ENCODE measurements around the gene ROR1.

Gene ROR1

GRCh38 chr1:63743781-63744180 lies 30.0 kb upstream of the ROR1 start:
- Histone ChIP-seq H3K4me3 (ENCODE audit: low read depth, low read length) (no peak overlapping the region), H3K9ac (ENCODE audit: low read depth, low read length) (no peak overlapping the region), H3K9me3 (ENCODE audit: control insufficient read depth, insufficient read depth, low read length) (no peaks in the 10 kb centered on the region), H3K4me1 (ENCODE audit: control insufficient read depth, insufficient read depth, low read length) (peaks cover 2% of the 10 kb centered on the region), H3K27me3 (ENCODE audit: control insufficient read depth, insufficient read depth, low read length) (peaks cover 4% of the 10 kb centered on the region), H3K36me3 (ENCODE audit: control insufficient read depth, insufficient read depth, low read length) (no peaks in the 10 kb centered on the region)

GRCh38 chr1:63746129-63746864 lies 27.5 kb upstream of the ROR1 start:
- Histone ChIP-seq H3K4me1 (ENCODE audit: control insufficient read depth, insufficient read depth, low read length) (peaks cover 2% of the 10 kb centered on the region), H3K27me3 (ENCODE audit: control insufficient read depth, insufficient read depth, low read length) (peaks cover 4% of the 10 kb centered on the region), H3K9me3 (ENCODE audit: control insufficient read depth, insufficient read depth, low read length) (no peaks in the 10 kb centered on the region), H3K9ac (ENCODE audit: low read depth, low read length) (no peak overlapping the region), H3K4me3 (ENCODE audit: low read depth, low read length) (no peak overlapping the region), H3K36me3 (ENCODE audit: control insufficient read depth, insufficient read depth, low read length) (no peaks in the 10 kb centered on the region)

GRCh38 chr1:63747445-63747844 lies 26.4 kb upstream of the ROR1 start:
- H3K36me3 ChIP-seq (ENCODE audit: control insufficient read depth, insufficient read depth, low read length): no peaks in the 10 kb centered on the region
- no peak overlapping the region for H3K4me3 ChIP-seq (ENCODE audit: low read depth, low read length)
- peaks cover 4% of the 10 kb centered on the region for H3K27me3 ChIP-seq (ENCODE audit: control insufficient read depth, insufficient read depth, low read length)
- no peak overlapping the region for H3K9ac ChIP-seq (ENCODE audit: low read depth, low read length)
- H3K9me3 ChIP-seq (ENCODE audit: control insufficient read depth, insufficient read depth, low read length): no peaks in the 10 kb centered on the region
- peaks cover 2% of the 10 kb centered on the region for H3K4me1 ChIP-seq (ENCODE audit: control insufficient read depth, insufficient read depth, low read length)

- H3K27me3 ChIP-seq (ENCODE audit: control insufficient read depth, insufficient read depth, low read length): peaks cover 4% of the 10 kb centered on the region
- no peak overlapping the region for H3K4me3 ChIP-seq (ENCODE audit: low read depth, low read length)
- H3K9ac ChIP-seq (ENCODE audit: low read depth, low read length): no peak overlapping the region
- no peaks in the 10 kb centered on the region for H3K9me3 ChIP-seq (ENCODE audit: control insufficient read depth, insufficient read depth, low read length)
- peaks cover 2% of the 10 kb centered on the region for H3K4me1 ChIP-seq (ENCODE audit: control insufficient read depth, insufficient read depth, low read length)
- H3K36me3 ChIP-seq (ENCODE audit: control insufficient read depth, insufficient read depth, low read length): no peaks in the 10 kb centered on the region
Observed at GRCh38 chr1:63748046-63748580, 25.7 kb upstream of the ROR1 start.

GRCh38 chr1:63748641-63749040 lies 25.2 kb upstream of the ROR1 start:
- H3K4me1 ChIP-seq (ENCODE audit: control insufficient read depth, insufficient read depth, low read length): peaks cover 2% of the 10 kb centered on the region
- no peaks in the 10 kb centered on the region for H3K9me3 ChIP-seq (ENCODE audit: control insufficient read depth, insufficient read depth, low read length)
- peaks cover 4% of the 10 kb centered on the region for H3K27me3 ChIP-seq (ENCODE audit: control insufficient read depth, insufficient read depth, low read length)
- no peak overlapping the region for H3K9ac ChIP-seq (ENCODE audit: low read depth, low read length)
- no peak overlapping the region for H3K4me3 ChIP-seq (ENCODE audit: low read depth, low read length)
- no peaks in the 10 kb centered on the region for H3K36me3 ChIP-seq (ENCODE audit: control insufficient read depth, insufficient read depth, low read length)

GRCh38 chr1:63750721-63751120 lies 23.1 kb upstream of the ROR1 start:
- Histone ChIP-seq H3K4me3 (ENCODE audit: low read depth, low read length) (no peak overlapping the region), H3K9ac (ENCODE audit: low read depth, low read length) (no peak overlapping the region), H3K9me3 (ENCODE audit: control insufficient read depth, insufficient read depth, low read length) (no peaks in the 10 kb centered on the region), H3K36me3 (ENCODE audit: control insufficient read depth, insufficient read depth, low read length) (no peaks in the 10 kb centered on the region), H3K27me3 (ENCODE audit: control insufficient read depth, insufficient read depth, low read length) (peaks cover 4% of the 10 kb centered on the region), H3K4me1 (ENCODE audit: control insufficient read depth, insufficient read depth, low read length) (peaks cover 2% of the 10 kb centered on the region)

- H3K4me3 ChIP-seq (ENCODE audit: low read depth, low read length): no peak overlapping the region
- no peaks in the 10 kb centered on the region for H3K9me3 ChIP-seq (ENCODE audit: control insufficient read depth, insufficient read depth, low read length)
- H3K9ac ChIP-seq (ENCODE audit: low read depth, low read length): no peak overlapping the region
- no peaks in the 10 kb centered on the region for H3K4me1 ChIP-seq (ENCODE audit: control insufficient read depth, insufficient read depth, low read length)
- H3K36me3 ChIP-seq (ENCODE audit: control insufficient read depth, insufficient read depth, low read length): no peaks in the 10 kb centered on the region
- peaks cover 2% of the 10 kb centered on the region for H3K27me3 ChIP-seq (ENCODE audit: control insufficient read depth, insufficient read depth, low read length)
Observed at GRCh38 chr1:63752176-63752575, 21.6 kb upstream of the ROR1 start.

GRCh38 chr1:63753591-63753990 lies 20.2 kb upstream of the ROR1 start:
- H3K27me3 ChIP-seq (ENCODE audit: control insufficient read depth, insufficient read depth, low read length): no peaks in the 10 kb centered on the region
- H3K4me1 ChIP-seq (ENCODE audit: control insufficient read depth, insufficient read depth, low read length): no peaks in the 10 kb centered on the region
- H3K4me3 ChIP-seq (ENCODE audit: low read depth, low read length): no peak overlapping the region

GRCh38 chr1:63756839-63757238 lies 17.0 kb upstream of the ROR1 start:
- H3K9me3 ChIP-seq (ENCODE audit: control insufficient read depth, insufficient read depth, low read length): no peaks in the 10 kb centered on the region
- H3K27me3 ChIP-seq (ENCODE audit: control insufficient read depth, insufficient read depth, low read length): no peaks in the 10 kb centered on the region
- no peak overlapping the region for H3K4me3 ChIP-seq (ENCODE audit: low read depth, low read length)
- no peak overlapping the region for H3K9ac ChIP-seq (ENCODE audit: low read depth, low read length)
- H3K36me3 ChIP-seq (ENCODE audit: control insufficient read depth, insufficient read depth, low read length): no peaks in the 10 kb centered on the region
- no peaks in the 10 kb centered on the region for H3K4me1 ChIP-seq (ENCODE audit: control insufficient read depth, insufficient read depth, low read length)

More at GRCh38 chr1:63753591-63753990, 20.2 kb upstream of the ROR1 start:
- Histone ChIP-seq H3K9me3 (ENCODE audit: control insufficient read depth, insufficient read depth, low read length) (no peaks in the 10 kb centered on the region), H3K9ac (ENCODE audit: low read depth, low read length) (no peak overlapping the region), H3K36me3 (ENCODE audit: control insufficient read depth, insufficient read depth, low read length) (no peaks in the 10 kb centered on the region)

- H3K27me3 ChIP-seq (ENCODE audit: control insufficient read depth, insufficient read depth, low read length): no peaks in the 10 kb centered on the region
- H3K4me3 ChIP-seq (ENCODE audit: low read depth, low read length): no peak overlapping the region
- H3K4me1 ChIP-seq (ENCODE audit: control insufficient read depth, insufficient read depth, low read length): no peaks in the 10 kb centered on the region
- no peaks in the 10 kb centered on the region for H3K36me3 ChIP-seq (ENCODE audit: control insufficient read depth, insufficient read depth, low read length)
- no peaks in the 10 kb centered on the region for H3K9me3 ChIP-seq (ENCODE audit: control insufficient read depth, insufficient read depth, low read length)
- H3K9ac ChIP-seq (ENCODE audit: low read depth, low read length): no peak overlapping the region
Observed at GRCh38 chr1:63757334-63757733, 16.5 kb upstream of the ROR1 start.

- Histone ChIP-seq H3K9ac (ENCODE audit: low read depth, low read length) (no peak overlapping the region), H3K36me3 (ENCODE audit: control insufficient read depth, insufficient read depth, low read length) (no peaks in the 10 kb centered on the region), H3K4me3 (ENCODE audit: low read depth, low read length) (no peak overlapping the region), H3K4me1 (ENCODE audit: control insufficient read depth, insufficient read depth, low read length) (no peaks in the 10 kb centered on the region), H3K27me3 (ENCODE audit: control insufficient read depth, insufficient read depth, low read length) (no peaks in the 10 kb centered on the region), H3K9me3 (ENCODE audit: control insufficient read depth, insufficient read depth, low read length) (no peaks in the 10 kb centered on the region)
Observed at GRCh38 chr1:63758791-63759190, 15.0 kb upstream of the ROR1 start.

GRCh38 chr1:63759778-63760177 lies 14.0 kb upstream of the ROR1 start:
- no peak overlapping the region for H3K4me3 ChIP-seq (ENCODE audit: low read depth, low read length)
- no peaks in the 10 kb centered on the region for H3K27me3 ChIP-seq (ENCODE audit: control insufficient read depth, insufficient read depth, low read length)
- no peak overlapping the region for H3K9ac ChIP-seq (ENCODE audit: low read depth, low read length)
- no peaks in the 10 kb centered on the region for H3K36me3 ChIP-seq (ENCODE audit: control insufficient read depth, insufficient read depth, low read length)
- no peaks in the 10 kb centered on the region for H3K4me1 ChIP-seq (ENCODE audit: control insufficient read depth, insufficient read depth, low read length)
- H3K9me3 ChIP-seq (ENCODE audit: control insufficient read depth, insufficient read depth, low read length): no peaks in the 10 kb centered on the region
